ENCODE data around the gene CDH13.

CDH13 gene

DNA sequence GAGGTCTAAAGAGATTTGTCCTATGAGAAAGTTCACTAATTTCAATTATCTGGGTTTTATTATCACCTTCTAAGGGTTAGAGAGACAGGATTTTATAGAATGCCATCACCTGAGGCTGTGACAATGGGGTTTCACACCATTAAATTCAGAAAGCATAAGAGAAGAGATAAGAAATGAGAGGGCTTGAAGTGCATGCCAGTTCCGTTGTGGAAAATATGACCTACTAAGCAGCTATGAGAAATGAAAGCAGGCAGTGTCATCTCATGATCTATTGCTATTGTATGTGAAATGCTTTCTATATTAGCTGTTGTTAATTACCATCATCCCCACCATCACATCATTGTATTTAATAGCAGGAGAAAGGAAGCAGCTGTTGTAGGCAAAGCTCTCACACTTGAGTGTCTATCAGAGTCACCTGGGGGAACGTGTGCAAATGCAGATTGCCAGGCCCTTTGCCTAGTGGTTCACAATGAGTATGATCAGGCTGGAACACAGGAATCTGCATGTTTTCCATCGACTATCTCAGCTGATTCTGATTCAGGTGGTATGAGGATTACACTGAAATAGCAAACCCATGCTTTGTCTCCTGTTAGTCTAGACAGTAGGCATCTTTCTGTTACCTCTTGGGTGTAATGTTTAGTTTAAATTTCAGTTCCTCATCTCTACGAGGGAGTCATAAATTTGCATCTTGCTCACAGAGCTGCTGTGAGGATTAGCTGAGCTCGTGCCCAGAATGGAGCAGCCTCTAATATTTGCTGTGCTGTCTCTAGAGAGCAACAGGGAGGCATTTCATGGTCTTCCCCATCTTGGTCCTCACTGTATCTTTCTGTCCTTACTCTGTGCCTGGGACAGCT is 256.4 kb downstream of the CDH13 start:
- no peak for DNase-seq (ENCODE audit: low read depth in 1 of 2, low spot score in 1 of 2)
- Histone ChIP-seq H3K4me3 (replicated peaks; ENCODE audit: insufficient read depth, low read length) (no peak overlapping the region), H3K27ac (replicated peaks) (no peak overlapping the region), H3K27me3 (ENCODE audit: insufficient read depth, poor library complexity, severe bottlenecking) (no peaks in the 10 kb centered on the region)
- TF ChIP-seq GABPA (IDR thresholded peaks at IDR 0.05; ENCODE audit: low read depth) (no peak), SPI1 (IDR thresholded peaks at IDR 0.05; ENCODE audit: borderline replicate concordance, low read depth) (no peak), REST (IDR thresholded peaks at IDR 0.05; ENCODE audit: insufficient replicate concordance, low read depth) (no peak), CTCF (IDR thresholded peaks at IDR 0.05; ENCODE audit: insufficient read depth, low read length) (no peak), POLR2AphosphoS5 (IDR thresholded peaks at IDR 0.05; ENCODE audit: low read depth) (no peak)

GRCh38 chr16:82884320-82884898 is 257.6 kb downstream of the CDH13 start:
- DNase-seq (ENCODE audit: low read depth in 1 of 2, low spot score in 1 of 2): no peak
- H3K4me3 ChIP-seq (replicated peaks; ENCODE audit: insufficient read depth, low read length): no peak overlapping the region
- no peak overlapping the region for H3K27ac ChIP-seq (replicated peaks)
- no peaks in the 10 kb centered on the region for H3K27me3 ChIP-seq (ENCODE audit: insufficient read depth, poor library complexity, severe bottlenecking)
- TF ChIP-seq GABPA (IDR thresholded peaks at IDR 0.05; ENCODE audit: low read depth) (no peak), REST (IDR thresholded peaks at IDR 0.05; ENCODE audit: insufficient replicate concordance, low read depth) (no peak), SPI1 (IDR thresholded peaks at IDR 0.05; ENCODE audit: borderline replicate concordance, low read depth) (no peak), POLR2AphosphoS5 (IDR thresholded peaks at IDR 0.05; ENCODE audit: low read depth) (no peak), CTCF (IDR thresholded peaks at IDR 0.05; ENCODE audit: insufficient read depth, low read length) (no peak)

DNA sequence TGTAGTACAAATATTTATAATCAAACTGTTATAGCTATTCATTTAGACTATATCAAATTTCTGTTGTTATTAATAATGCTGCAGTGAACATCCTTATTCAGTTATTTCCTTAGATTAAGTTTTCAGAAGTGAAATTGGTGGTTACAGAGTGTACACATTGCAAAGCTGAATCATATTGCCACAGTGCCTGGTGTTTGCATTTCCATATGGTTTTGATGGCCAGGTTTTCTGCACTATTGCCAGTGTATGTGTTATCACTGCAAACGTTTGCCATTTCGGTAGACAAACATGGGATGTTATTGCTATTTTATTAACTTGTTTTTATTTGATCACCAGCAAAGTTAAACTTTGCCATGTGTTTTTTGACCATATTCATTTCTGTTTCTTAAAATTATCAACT is 259.4 kb downstream of the CDH13 start:
- no peaks in the 10 kb centered on the region for H3K27me3 ChIP-seq (ENCODE audit: insufficient read depth, poor library complexity, severe bottlenecking)
- H3K4me3 ChIP-seq (replicated peaks; ENCODE audit: insufficient read depth, low read length): no peak overlapping the region
- no peak for DNase-seq (ENCODE audit: low read depth in 1 of 2, low spot score in 1 of 2)
- no peak overlapping the region for H3K27ac ChIP-seq (replicated peaks)
- TF ChIP-seq SPI1 (IDR thresholded peaks at IDR 0.05; ENCODE audit: borderline replicate concordance, low read depth) (no peak), GABPA (IDR thresholded peaks at IDR 0.05; ENCODE audit: low read depth) (no peak), CTCF (IDR thresholded peaks at IDR 0.05; ENCODE audit: insufficient read depth, low read length) (no peak), REST (IDR thresholded peaks at IDR 0.05; ENCODE audit: insufficient replicate concordance, low read depth) (no peak), POLR2AphosphoS5 (IDR thresholded peaks at IDR 0.05; ENCODE audit: low read depth) (no peak)
